BLaER1 (cell line): ENCODE results near the gene MYO9B.

Source experiments
- H3K27ac ChIP-seq: shearing (Covaris generic); formaldehyde crosslinking; 2 replicates; pipeline ENCODE4 v1.8.1; 2022
- H3K27me3 ChIP-seq: shearing (Covaris generic); formaldehyde crosslinking; 2 replicates; pipeline ENCODE4 v1.8.1; 2022
- H3K36me3 ChIP-seq: shearing (Covaris generic); formaldehyde crosslinking; 2 replicates; pipeline ENCODE4 v1.8.1; 2022
- H3K4me1 ChIP-seq: shearing (Covaris generic); formaldehyde crosslinking; 2 replicates; pipeline ENCODE4 v1.8.1; 2022
- H3K4me2 ChIP-seq: shearing (Covaris generic); formaldehyde crosslinking; 2 replicates; pipeline ENCODE4 v1.8.1; 2022
- H3K4me3 ChIP-seq: shearing (Covaris generic); formaldehyde crosslinking; 2 replicates; pipeline ENCODE4 v1.8.1; 2022
- H3K9ac ChIP-seq: shearing (Covaris generic); formaldehyde crosslinking; 2 replicates; pipeline ENCODE4 v1.8.1; 2022
- H3K9me3 ChIP-seq: shearing (Covaris generic); formaldehyde crosslinking; 2 replicates; pipeline ENCODE4 v1.8.1; 2022
- H4K20me1 ChIP-seq: shearing (Covaris generic); formaldehyde crosslinking; 2 replicates; pipeline ENCODE4 v1.8.1; 2022
- Cebpa-rat ChIP-seq: shearing (Covaris generic); IDR thresholded peaks from 2 replicates; pipeline ENCODE4 v1.8.1; 2022

MYO9B gene

GRCh38 chr19:17075035-17075863 lies at the start of gene MYO9B, which contains the start of gene HAUS8:
TSS of gene MYO9B (plus strand) at chr19:17075777. CDS start at chr19:17101718, 25,941 bp downstream.
TSS of gene HAUS8 (minus strand) at chr19:17075452. CDS start at chr19:17075422, 30 bp downstream.
- peak within 1 kb of the TSS; percentile 92 for H3K27ac ChIP-seq
- H3K9ac ChIP-seq = peak within 1 kb of the TSS; percentile 88
- no peaks in the 10 kb centered on the region for H3K27me3 ChIP-seq
- peaks cover 61% of the 10 kb centered on the region for H3K4me1 ChIP-seq
- H3K4me3 ChIP-seq = peak within 1 kb of the TSS; percentile 91
- no peaks in the 10 kb centered on the region for H3K9me3 ChIP-seq
- peak within 1 kb of the TSS; percentile 91 for H3K4me2 ChIP-seq
- peaks cover 40% of the 10 kb centered on the region for H3K36me3 ChIP-seq
- H4K20me1 ChIP-seq = peaks cover 29% of the 10 kb centered on the region
- no peak for TF ChIP-seq Cebpa-rat

- no peaks in the 10 kb centered on the region for H4K20me1 ChIP-seq
- H3K9ac ChIP-seq = peak overlapping the region; percentile 58
- H3K4me2 ChIP-seq = peak overlapping the region; percentile 83
- H3K27me3 ChIP-seq = peaks cover 30% of the 10 kb centered on the region
- H3K4me1 ChIP-seq = peaks cover 51% of the 10 kb centered on the region
- H3K9me3 ChIP-seq = peaks cover 34% of the 10 kb centered on the region
- no peak for TF ChIP-seq Cebpa-rat
- H3K36me3 ChIP-seq = peaks cover 17% of the 10 kb centered on the region; the same call in 1 of the 2 replicates
- peak overlapping the region; percentile 67 for H3K4me3 ChIP-seq
- peak overlapping the region; percentile 46 for H3K27ac ChIP-seq
Observed at GRCh38 chr19:17025991-17026658, 49.5 kb upstream of the MYO9B start.

- H3K4me3 ChIP-seq = peak within 1 kb of the TSS; percentile 67
- peaks cover 44% of the 10 kb centered on the region for H3K4me1 ChIP-seq
- H3K27me3 ChIP-seq = peaks cover 30% of the 10 kb centered on the region
- peak within 1 kb of the TSS; percentile 85 for H3K4me2 ChIP-seq
- TF ChIP-seq Cebpa-rat = no peak
- H3K9me3 ChIP-seq = peaks cover 29% of the 10 kb centered on the region
- H3K9ac ChIP-seq = peak within 1 kb of the TSS; percentile 58
- peak within 1 kb of the TSS; percentile 46 for H3K27ac ChIP-seq
- H3K36me3 ChIP-seq = peaks cover 17% of the 10 kb centered on the region; the same call in 1 of the 2 replicates
- no peaks in the 10 kb centered on the region for H4K20me1 ChIP-seq
Observed at GRCh38 chr19:17026706-17027534, 48.7 kb upstream of the MYO9B start, which contains the start of gene CPAMD8. TSS of gene CPAMD8 (minus strand) at chr19:17026810. CDS start at chr19:17026642, 168 bp downstream.

- H3K9me3 ChIP-seq = peaks cover 24% of the 10 kb centered on the region
- peaks cover 30% of the 10 kb centered on the region for H3K27me3 ChIP-seq
- H3K4me3 ChIP-seq = peak overlapping the region; percentile 28; the same call in 1 of the 2 replicates
- H4K20me1 ChIP-seq = no peaks in the 10 kb centered on the region
- H3K9ac ChIP-seq = no peak overlapping the region
- peaks cover 40% of the 10 kb centered on the region for H3K4me1 ChIP-seq
- TF ChIP-seq Cebpa-rat = no peak
- H3K27ac ChIP-seq = no peak overlapping the region
- H3K4me2 ChIP-seq = peak overlapping the region; percentile 85
- peaks cover 17% of the 10 kb centered on the region; the same call in 1 of the 2 replicates for H3K36me3 ChIP-seq
Observed at GRCh38 chr19:17027535-17027975, 48.0 kb upstream of the MYO9B start.

- Histone ChIP-seq H3K4me3 (no peak overlapping the region), H3K9ac (no peak overlapping the region), H4K20me1 (no peaks in the 10 kb centered on the region), H3K27me3 (peaks cover 11% of the 10 kb centered on the region; the same call in 1 of the 2 replicates), H3K4me2 (no peak overlapping the region), H3K36me3 (no peaks in the 10 kb centered on the region), H3K9me3 (no peaks in the 10 kb centered on the region), H3K27ac (no peak overlapping the region), H3K4me1 (peaks cover 48% of the 10 kb centered on the region)
- no peak for TF ChIP-seq Cebpa-rat
Observed at GRCh38 chr19:17031741-17032140, 43.8 kb upstream of the MYO9B start.

- no peak overlapping the region for H3K9ac ChIP-seq
- no peaks in the 10 kb centered on the region for H3K27me3 ChIP-seq
- H3K4me2 ChIP-seq = peak overlapping the region; percentile 47
- peaks cover 27% of the 10 kb centered on the region for H3K4me1 ChIP-seq
- H3K9me3 ChIP-seq = no peaks in the 10 kb centered on the region
- no peak overlapping the region for H3K27ac ChIP-seq
- H4K20me1 ChIP-seq = no peaks in the 10 kb centered on the region
- no peak overlapping the region for H3K4me3 ChIP-seq
- no peaks in the 10 kb centered on the region for H3K36me3 ChIP-seq
- TF ChIP-seq Cebpa-rat = no peak
Observed at GRCh38 chr19:17035842-17036424, 39.6 kb upstream of the MYO9B start.

- no peak overlapping the region for H3K27ac ChIP-seq
- H3K4me2 ChIP-seq = peak overlapping the region; percentile 47
- no peak for TF ChIP-seq Cebpa-rat
- H3K9me3 ChIP-seq = no peaks in the 10 kb centered on the region
- peaks cover 27% of the 10 kb centered on the region for H3K4me1 ChIP-seq
- no peaks in the 10 kb centered on the region for H3K36me3 ChIP-seq
- no peak overlapping the region for H3K9ac ChIP-seq
- H3K27me3 ChIP-seq = no peaks in the 10 kb centered on the region
- H4K20me1 ChIP-seq = no peaks in the 10 kb centered on the region
- no peak overlapping the region for H3K4me3 ChIP-seq
Observed at GRCh38 chr19:17036640-17037039, 38.9 kb upstream of the MYO9B start.

- Histone ChIP-seq H3K9me3 (no peaks in the 10 kb centered on the region), H3K4me3 (no peak overlapping the region), H3K27ac (no peak overlapping the region), H3K4me1 (peaks cover 27% of the 10 kb centered on the region), H3K27me3 (no peaks in the 10 kb centered on the region), H3K36me3 (no peaks in the 10 kb centered on the region), H3K4me2 (no peak overlapping the region), H4K20me1 (no peaks in the 10 kb centered on the region), H3K9ac (no peak overlapping the region)
- no peak for TF ChIP-seq Cebpa-rat
Observed at GRCh38 chr19:17037184-17037583, 38.4 kb upstream of the MYO9B start.
